K562 (cell line): ENCODE measurements around the gene C2orf92. TPM values are rescaled to one million over a fixed set of nuclear protein-coding genes. Genes with fewer than 3 reads are reported as not detected.

Experiments
- ESRRA ChIP-seq: fragments of 450-650 bp; IDR thresholded peaks from 2 replicates; pipeline ENCODE4 v1.6.1; 2014; ENCODE audit warnings: low read depth, mild to moderate bottlenecking, moderate library complexity, borderline replicate concordance
- LCOR ChIP-seq: sonication (generic); formaldehyde crosslinking; IDR thresholded peaks from 2 replicates; pipeline ENCODE4 v1.8.0; 2022; ENCODE audit warnings: mild to moderate bottlenecking, missing genetic modification reagents
- MXD1 ChIP-seq: fragments of 250-450 bp; sonication (Bioruptor Pico); IDR thresholded peaks from 2 replicates; pipeline ENCODE4 v1.8.0; 2021; ENCODE audit warnings: borderline replicate concordance, mild to moderate bottlenecking, moderate library complexity; ENCODE audit not compliant: poor library complexity, severe bottlenecking
- SMARCE1 ChIP-seq: fragments of 450-650 bp; IDR thresholded peaks from 2 replicates; pipeline ENCODE4 v1.7.1; 2016; ENCODE audit warnings: mild to moderate bottlenecking
- VEZF1 ChIP-seq: fragments of 200-800 bp; sonication (Bioruptor generic); IDR thresholded peaks from 2 replicates; pipeline ENCODE4 v1.6.1; 2017; ENCODE audit warnings: missing genetic modification characterization, missing compliant biosample characterization
- ZBTB49 ChIP-seq: sonication (generic); formaldehyde crosslinking; IDR thresholded peaks from 2 replicates; pipeline ENCODE4 v1.8.0; 2022; ENCODE audit warnings: missing genetic modification reagents, mild to moderate bottlenecking, borderline replicate concordance
- ZHX1 ChIP-seq: fragments of 150-350 bp; conservative IDR thresholded peaks from 2 replicates; pipeline ENCODE4 v1.6.1; 2014; ENCODE audit warnings: low read length
- polyA plus RNA-seq, 8 experiments: library from polyadenylated mRNA; depleted of rRNA in 4 of 8; stranded (reverse) in 5 of 8; unstranded in 3 of 8; fragments of >200 nt; fragmentation: Nextera tagmentation in 2 of 8; fragmentation: Illumina TruSeq in 1 of 8; extraction: Ambion mirVana in 2 of 8; extraction: Trizol in 1 of 8; gene quantifications; 2 replicates each; pipeline versions ENCODE4 v1.2.1 to v1.2.3, GENCODE V29; 2011 to 2014; ENCODE audit warnings: inconsistent platforms in 1 of 8, missing spikeins in 1 of 8
- total RNA-seq, 7 experiments: library from RNA; depleted of rRNA in 6 of 7; stranded (reverse); fragments of >200 nt in 6 of 7; fragmentation: Illumina TruSeq in 2 of 7; extraction: Trizol in 2 of 7; gene quantifications; 2 replicates each; pipeline versions ENCODE4 v1.2.1 to v1.2.3, GENCODE V29; 2011 to 2021; ENCODE audit warnings: low replicate concordance in 1 of 7

C2orf92 gene
- total and polyA plus RNA-seq, 9 of the 15 experiments (the other 6 are each of a cell fraction or from before 2014, with no cell fraction given), result 0.65 to 6.8 (median 3.6) TPM

- TF ChIP-seq VEZF1 (peak; percentile 73; the same call in 1 of the 2 replicates), MXD1 (CRISPR knock-in tag) (no peak), SMARCE1 (0 out of 2 replicates have a peak, but pooled peaks have one; percentile 46), ESRRA (peak; percentile 49; the same call in 1 of the 2 replicates), LCOR (CRISPR knock-in tag) (peak; percentile 68; the same call in 1 of the 2 replicates), ZHX1 (no peak), ZBTB49 (no peak)
These were observed 5.4 kb upstream of the C2orf92 start, which contains the start of gene ACTR1B (continued) for GRCh38 chr2:97663962-97664635.
